HepG2 (cell line): ENCODE data around the gene ADGRD1. TPM values are rescaled to one million over a fixed set of nuclear protein-coding genes. Genes with fewer than 3 reads are reported as not detected.
A peak's percentile ranks its signal among the peaks of the same experiment; 100 is the strongest.

Experiments
- DBP ChIP-seq: sonication (generic); formaldehyde crosslinking; IDR thresholded peaks from 2 replicates; pipeline ENCODE4 v1.4.0; 2020; ENCODE audit warnings: missing genetic modification reagents; ENCODE audit errors: not compliant biosample characterization
- GPBP1L1 ChIP-seq: sonication (generic); formaldehyde crosslinking; IDR thresholded peaks from 2 replicates; pipeline ENCODE4 v1.5.0; 2020; ENCODE audit warnings: mild to moderate bottlenecking, missing genetic modification reagents
- GTF3A ChIP-seq: sonication (generic); formaldehyde crosslinking; conservative IDR thresholded peaks from 2 replicates; pipeline ENCODE4 v1.4.0; 2020; ENCODE audit warnings: mild to moderate bottlenecking, missing genetic modification reagents
- GZF1 ChIP-seq: sonication (generic); formaldehyde crosslinking; IDR thresholded peaks from 2 replicates; pipeline ENCODE4 v1.5.1; 2020; ENCODE audit warnings: mild to moderate bottlenecking, missing genetic modification reagents
- HOXD1 ChIP-seq: sonication (generic); formaldehyde crosslinking; IDR thresholded peaks from 2 replicates; pipeline ENCODE4 v1.5.0; 2020; ENCODE audit warnings: missing genetic modification reagents
- JDP2 ChIP-seq: sonication (generic); formaldehyde crosslinking; IDR thresholded peaks from 2 replicates; pipeline ENCODE4 v1.8.1; 2022; ENCODE audit warnings: missing genetic modification reagents, borderline replicate concordance
- MAFG ChIP-seq: sonication (generic); formaldehyde crosslinking; IDR thresholded peaks from 2 replicates; pipeline ENCODE4 v1.5.1; 2020; ENCODE audit warnings: mild to moderate bottlenecking, missing genetic modification reagents
- MYC ChIP-seq: sonication (generic); formaldehyde crosslinking; IDR thresholded peaks from 2 replicates; pipeline ENCODE4 v1.9.0; 2021; ENCODE audit warnings: missing genetic modification reagents, borderline replicate concordance
- NONO ChIP-seq, 2 experiments: fragments of 450-650 bp in 1 of 2; sonication (generic) in 1 of 2; formaldehyde crosslinking in 1 of 2; IDR thresholded peaks in 1 of 2; conservative IDR thresholded peaks in 1 of 2; 2 replicates each; pipeline versions ENCODE4 v1.6.1 to v1.8.0; 2017 to 2022; ENCODE audit warnings: mild to moderate bottlenecking in 1 of 2, missing genetic modification reagents in 1 of 2, moderate library complexity in 1 of 2
- SNAI1 ChIP-seq: sonication (generic); formaldehyde crosslinking; IDR thresholded peaks from 2 replicates; pipeline ENCODE4 v1.5.0; 2020; ENCODE audit warnings: mild to moderate bottlenecking, missing genetic modification reagents, borderline replicate concordance
- TRIM24 ChIP-seq: sonication (generic); formaldehyde crosslinking; IDR thresholded peaks from 2 replicates; pipeline ENCODE4 v1.8.0; 2022; ENCODE audit warnings: mild to moderate bottlenecking, missing genetic modification reagents
- YEATS4 ChIP-seq: sonication (generic); formaldehyde crosslinking; IDR thresholded peaks from 2 replicates; pipeline ENCODE4 v1.4.0; 2020; ENCODE audit warnings: missing genetic modification reagents, borderline replicate concordance
- ZBTB7A ChIP-seq: sonication (generic); formaldehyde crosslinking; IDR thresholded peaks from 2 replicates; pipeline ENCODE4 v1.8.0; 2022; ENCODE audit warnings: mild to moderate bottlenecking, missing genetic modification reagents
- ZFX ChIP-seq: sonication (generic); formaldehyde crosslinking; IDR thresholded peaks from 2 replicates; pipeline ENCODE4 v1.4.0; 2020; ENCODE audit warnings: mild to moderate bottlenecking, low read depth, missing genetic modification reagents, moderate library complexity
- ZFY ChIP-seq: sonication (generic); formaldehyde crosslinking; IDR thresholded peaks from 2 replicates; pipeline ENCODE4 v1.4.0; 2020; ENCODE audit warnings: missing genetic modification reagents
- ZNF513 ChIP-seq: sonication (generic); formaldehyde crosslinking; conservative IDR thresholded peaks from 2 replicates; pipeline ENCODE4 v1.5.0; 2020; ENCODE audit warnings: missing genetic modification reagents
- ZNF547 ChIP-seq: sonication (generic); formaldehyde crosslinking; IDR thresholded peaks from 2 replicates; pipeline ENCODE4 v1.5.1; 2020; ENCODE audit warnings: mild to moderate bottlenecking, missing genetic modification reagents
- ZNF550 ChIP-seq: sonication (generic); formaldehyde crosslinking; IDR thresholded peaks from 2 replicates; pipeline ENCODE4 v1.4.0; 2020; ENCODE audit warnings: mild to moderate bottlenecking, missing genetic modification reagents, borderline replicate concordance
- ZNF605 ChIP-seq: sonication (generic); formaldehyde crosslinking; IDR thresholded peaks from 2 replicates; pipeline ENCODE4 v1.8.0; 2022; ENCODE audit warnings: mild to moderate bottlenecking, missing genetic modification reagents
- ZNF639 ChIP-seq: conservative IDR thresholded peaks from 2 replicates; pipeline ENCODE4 v1.6.1; 2018; ENCODE audit warnings: missing genetic modification reagents
- ZNF777 ChIP-seq: sonication (generic); formaldehyde crosslinking; IDR thresholded peaks from 2 replicates; pipeline ENCODE4 v1.4.0; 2020; ENCODE audit warnings: missing genetic modification reagents
- ZNF816 ChIP-seq: sonication (generic); formaldehyde crosslinking; IDR thresholded peaks from 2 replicates; pipeline ENCODE4 v1.8.0; 2022; ENCODE audit warnings: missing genetic modification reagents, mild to moderate bottlenecking, borderline replicate concordance
- polyA plus RNA-seq, 8 experiments: library from polyadenylated mRNA; depleted of rRNA in 3 of 8; stranded (reverse) in 7 of 8; unstranded in 1 of 8; fragments of >200 nt; fragmentation: Illumina TruSeq in 4 of 8; extraction: Trizol in 4 of 8; gene quantifications; 2 replicates each; pipeline versions ENCODE4 v1.2.1 to v1.2.3, GENCODE V29; 2011 to 2016; ENCODE audit warnings: low read depth in 4 of 8, missing spikeins in 1 of 8, mixed read lengths in 1 of 8; ENCODE audit not compliant: insufficient read depth in 1 of 8
- total RNA-seq, 5 experiments: library from RNA; depleted of rRNA; stranded (reverse); fragments of >200 nt; fragmentation: Illumina TruSeq; extraction: Trizol; gene quantifications; 2 replicates each; pipeline ENCODE4 v1.2.3, GENCODE V29; 2016; ENCODE audit warnings: low read depth in 1 of 5
- TF ChIP-seq, protein P1 (sequence below): sonication (generic); formaldehyde crosslinking; IDR thresholded peaks from 2 replicates; pipeline ENCODE4 v1.9.0; 2022; ENCODE audit warnings: low read depth, missing genetic modification reagents

ADGRD1 gene
- total and polyA plus RNA-seq, 2 of the 13 experiments (the other 11 are each of a cell fraction or from before 2014, with no cell fraction given), result 0.46 to 12.4 TPM

DNA sequence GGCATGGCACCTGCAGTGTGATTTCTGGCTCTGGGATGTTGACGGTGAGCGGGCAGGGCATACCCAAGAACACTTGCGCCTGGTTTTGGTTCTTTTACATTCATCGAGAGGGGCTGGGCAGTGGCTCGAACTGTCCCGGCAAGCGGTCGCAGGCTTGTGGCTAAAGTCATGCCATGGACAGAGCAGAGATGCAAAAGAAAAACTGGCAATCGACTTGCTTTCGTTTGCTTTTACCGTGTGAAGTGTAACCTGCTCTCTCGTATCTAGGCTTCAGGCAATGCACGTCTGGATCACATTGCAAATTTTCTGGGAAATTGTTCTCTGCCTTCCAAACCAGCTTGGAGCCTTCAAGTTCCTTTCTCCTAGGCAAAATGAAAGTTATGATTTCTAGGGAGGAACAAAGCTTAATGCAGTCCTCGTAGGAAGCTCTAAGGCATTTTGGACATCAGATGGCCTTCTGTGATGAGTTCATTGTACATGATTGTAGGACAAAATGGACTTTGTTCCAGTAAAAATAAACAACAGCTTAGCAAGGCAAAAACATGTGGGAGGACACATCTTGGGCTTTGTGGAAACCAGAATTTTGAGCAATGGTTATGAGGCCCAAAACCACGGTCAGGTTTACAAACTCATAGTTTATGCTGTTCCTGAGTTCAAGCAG is 18.3 kb downstream of the ADGRD1 start (continued):
- no peak for TF ChIP-seq DBP (CRISPR knock-in tag)
- no peak for TF ChIP-seq ZNF513 (CRISPR knock-in tag)
- peak; percentile 41 for TF ChIP-seq ZFY (CRISPR knock-in tag)
- no peak for TF ChIP-seq ZBTB7A (CRISPR knock-in tag)
- 0 out of 2 replicates have a peak, but pooled peaks have one; percentile 56 for TF ChIP-seq ZNF605 (CRISPR knock-in tag)
- TF ChIP-seq ZFX (CRISPR knock-in tag), result peak; percentile 68
- no peak; the same call in 1 of the 2 replicates for TF ChIP-seq MYC
- no peak for TF ChIP-seq ZNF550 (CRISPR knock-in tag)
- TF ChIP-seq GTF3A (CRISPR knock-in tag), result no peak
- peak; percentile 21; the same call in 1 of the 2 replicates for TF ChIP-seq YEATS4 (CRISPR knock-in tag)
- no peak for TF ChIP-seq GZF1
- no peak for TF ChIP-seq ZNF777 (CRISPR knock-in tag)
- no peak for TF ChIP-seq TRIM24 (CRISPR knock-in tag)
- TF ChIP-seq NONO (IDR thresholded peaks at IDR 0.05), result no peak
- peak; percentile 35; the same call in 1 of the 2 replicates for TF ChIP-seq NONO (CRISPR knock-in tag; conservative IDR thresholded peaks at IDR 0.05)
- no peak for TF ChIP-seq JDP2
- no peak for TF ChIP-seq ZNF816 (CRISPR knock-in tag)
- no peak for TF ChIP-seq SNAI1 (CRISPR knock-in tag)
- no peak for TF ChIP-seq MAFG (CRISPR knock-in tag)
- TF ChIP-seq ZNF547 (CRISPR knock-in tag), result no peak
- TF ChIP-seq ZNF639 (CRISPR knock-in tag), result no peak
- TF ChIP-seq, protein P1, sequence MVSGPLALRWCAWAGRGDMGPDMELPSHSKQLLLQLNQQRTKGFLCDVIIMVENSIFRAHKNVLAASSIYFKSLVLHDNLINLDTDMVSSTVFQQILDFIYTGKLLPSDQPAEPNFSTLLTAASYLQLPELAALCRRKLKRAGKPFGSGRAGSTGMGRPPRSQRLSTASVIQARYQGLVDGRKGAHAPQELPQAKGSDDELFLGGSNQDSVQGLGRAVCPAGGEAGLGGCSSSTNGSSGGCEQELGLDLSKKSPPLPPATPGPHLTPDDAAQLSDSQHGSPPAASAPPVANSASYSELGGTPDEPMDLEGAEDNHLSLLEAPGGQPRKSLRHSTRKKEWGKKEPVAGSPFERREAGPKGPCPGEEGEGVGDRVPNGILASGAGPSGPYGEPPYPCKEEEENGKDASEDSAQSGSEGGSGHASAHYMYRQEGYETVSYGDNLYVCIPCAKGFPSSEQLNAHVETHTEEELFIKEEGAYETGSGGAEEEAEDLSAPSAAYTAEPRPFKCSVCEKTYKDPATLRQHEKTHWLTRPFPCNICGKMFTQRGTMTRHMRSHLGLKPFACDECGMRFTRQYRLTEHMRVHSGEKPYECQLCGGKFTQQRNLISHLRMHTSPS, result no peak
- no peak for TF ChIP-seq GPBP1L1
- no peak for TF ChIP-seq HOXD1
